CD4-positive, alpha-beta T cell (primary cell): ENCODE data around the gene CARS2. TPM values are rescaled to one million over a fixed set of nuclear protein-coding genes. Genes with fewer than 3 reads are reported as not detected.
A peak's percentile ranks its signal among the peaks of the same experiment; 100 is the strongest.
"Not testable (repeated sequence)": the region's sequence is repeated elsewhere in the genome, so short reads cannot be mapped to it uniquely, and the experiment has no call there.

Experiments
- ATAC-seq: fragments of 200-7000 bp; cut with Tn5 transposase; one replicate; pipeline ENCODE4 v1.10.0; 2022; ENCODE audit warnings: mild to moderate bottlenecking; ENCODE audit not compliant: poor library complexity
- CTCF ChIA-PET: fragments of 350-600 bp; sonication (Branson Sonifier 250); formaldehyde crosslinking; loops from one replicate; lab custom pipeline; 2021; ENCODE audit warnings: antibody characterized with exemption, inconsistent platforms; lab: Charles Lee
- POLR2A ChIA-PET: fragments of 350-600 bp; sonication (Branson Sonifier 250); formaldehyde crosslinking; loops from one replicate; lab custom pipeline; 2021; ENCODE audit warnings: antibody characterized with exemption, inconsistent platforms; lab: Charles Lee
- DNase-seq, 14 experiments: peaks; one replicate each; pipeline ENCODE4 v3.0.0-alpha.2; 2013 to 2020; ENCODE audit warnings: mixed read lengths in 2 of 14
- H3K27ac ChIP-seq, 2 donors: one replicate each; pipeline versions ENCODE4 v1.5.1 to v1.7.0; 2013; ENCODE audit warnings: low read length in 2 of 2, low read depth in 1 of 2, mild to moderate bottlenecking in 1 of 2
- H3K27me3 ChIP-seq, 2 experiments: 1 replicate in 1 of 2; 2 replicates in 1 of 2; pipeline versions ENCODE4 v1.6.1 to v1.7.0; 2013; ENCODE audit warnings: low read length in 2 of 2, control low read depth in 1 of 2, mild to moderate bottlenecking in 1 of 2, moderate library complexity in 1 of 2; ENCODE audit not compliant: insufficient read depth in 2 of 2, control insufficient read depth in 1 of 2
- H3K36me3 ChIP-seq: one replicate; pipeline ENCODE4 v1.6.1; 2013; ENCODE audit warnings: low read length, control low read depth; ENCODE audit not compliant: insufficient read depth
- H3K4me1 ChIP-seq: one replicate; pipeline ENCODE4 v1.6.1; 2013; ENCODE audit warnings: low read length, control low read depth; ENCODE audit not compliant: insufficient read depth
- H3K4me3 ChIP-seq: one replicate; pipeline ENCODE4 v1.5.1; 2013; ENCODE audit warnings: mild to moderate bottlenecking, low read length, moderate library complexity
- H3K9me3 ChIP-seq, 2 experiments: 1 replicate in 1 of 2; 2 replicates in 1 of 2; pipeline versions ENCODE4 v1.6.1 to v1.7.0; 2013; ENCODE audit warnings: low read length in 2 of 2, mild to moderate bottlenecking in 2 of 2, control low read depth in 1 of 2, moderate library complexity in 1 of 2; ENCODE audit not compliant: control insufficient read depth in 1 of 2, insufficient read depth in 1 of 2
- H3K27ac Mint-ChIP-seq: one replicate; pipeline ENCODE4 v1.8.0; 2020; ENCODE audit warnings: mixed read lengths
- H3K27me3 Mint-ChIP-seq: one replicate; pipeline ENCODE4 v1.8.0; 2021; ENCODE audit warnings: mixed read lengths
- H3K36me3 Mint-ChIP-seq: one replicate; pipeline ENCODE4 v1.8.0; 2021; ENCODE audit warnings: low read depth, mixed read lengths
- H3K4me1 Mint-ChIP-seq: one replicate; pipeline ENCODE4 v1.8.0; 2021; ENCODE audit warnings: low read depth, mixed read lengths
- H3K4me3 Mint-ChIP-seq: one replicate; pipeline ENCODE4 v1.8.0; 2020; ENCODE audit warnings: mild to moderate bottlenecking, mixed read lengths
- H3K9me3 Mint-ChIP-seq: one replicate; pipeline ENCODE4 v1.8.0; 2020; ENCODE audit warnings: mixed read lengths
- intact Hi-C, 2 experiments: fragments of 100-400 bp; cut with DNase I in 1 of 2; cut with micrococcal nuclease in 1 of 2; formaldehyde crosslinking; loops; one replicate each; pipeline versions ENCODE4 v1.15.1 to v1.9.0; 2023 to 2025; cut with DNase I, micrococcal nuclease
- total RNA-seq, 174 experiments: library from RNA in 2 of 174; stranded (reverse) in 2 of 174; gene quantifications; one replicate each; pipeline ENCODE4 v1.2.3 and lab custom pipeline; 2021 to 2026
- TF ChIP-seq, protein P1 (sequence below): fragments of 200-600 bp; IDR thresholded peaks from one replicate; pipeline ENCODE4 v1.8.0; 2022; ENCODE audit warnings: antibody characterized with exemption, mild to moderate bottlenecking

CARS2 gene
- total RNA-seq, 2 experiments from 2014 or later, result 50.2 to 56.5 TPM

DNA sequence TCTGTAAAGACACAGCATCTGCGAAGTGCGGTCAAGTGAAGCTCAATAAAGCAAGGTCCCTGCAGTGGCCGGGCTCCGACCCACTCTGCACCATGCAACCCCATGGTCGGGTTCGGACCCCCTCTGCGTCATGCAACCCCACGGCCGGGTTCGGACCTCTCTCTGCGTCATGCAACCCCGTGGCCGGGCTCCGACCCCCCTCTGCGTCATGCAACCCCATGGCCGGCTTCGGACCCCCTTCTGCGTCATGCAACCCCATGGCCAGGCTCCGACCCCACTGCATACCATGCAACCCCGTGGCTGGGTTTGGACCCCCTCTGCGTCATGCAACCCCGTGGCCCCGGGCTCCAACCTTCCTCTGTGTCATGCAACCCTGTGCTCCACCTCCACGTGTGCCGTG, 43.8 kb downstream of the CARS2 start:
- peaks cover 95% of the 10 kb centered on the region for H3K36me3 Mint-ChIP-seq
- no peak overlapping the region for H3K4me3 ChIP-seq
- no peaks in the 10 kb centered on the region for H3K27me3 ChIP-seq
- no peak overlapping the region for H3K27ac Mint-ChIP-seq
- ATAC-seq (no peak), DNase-seq (no peak)
- H3K4me1 Mint-ChIP-seq, result peaks cover 31% of the 10 kb centered on the region
- intact Hi-C loops, result no loop called here
- ChIA-PET CTCF (no interaction called here), POLR2A (no interaction called here)
- peaks cover 61% of the 10 kb centered on the region for H3K36me3 ChIP-seq
- TF ChIP-seq, protein P1, sequence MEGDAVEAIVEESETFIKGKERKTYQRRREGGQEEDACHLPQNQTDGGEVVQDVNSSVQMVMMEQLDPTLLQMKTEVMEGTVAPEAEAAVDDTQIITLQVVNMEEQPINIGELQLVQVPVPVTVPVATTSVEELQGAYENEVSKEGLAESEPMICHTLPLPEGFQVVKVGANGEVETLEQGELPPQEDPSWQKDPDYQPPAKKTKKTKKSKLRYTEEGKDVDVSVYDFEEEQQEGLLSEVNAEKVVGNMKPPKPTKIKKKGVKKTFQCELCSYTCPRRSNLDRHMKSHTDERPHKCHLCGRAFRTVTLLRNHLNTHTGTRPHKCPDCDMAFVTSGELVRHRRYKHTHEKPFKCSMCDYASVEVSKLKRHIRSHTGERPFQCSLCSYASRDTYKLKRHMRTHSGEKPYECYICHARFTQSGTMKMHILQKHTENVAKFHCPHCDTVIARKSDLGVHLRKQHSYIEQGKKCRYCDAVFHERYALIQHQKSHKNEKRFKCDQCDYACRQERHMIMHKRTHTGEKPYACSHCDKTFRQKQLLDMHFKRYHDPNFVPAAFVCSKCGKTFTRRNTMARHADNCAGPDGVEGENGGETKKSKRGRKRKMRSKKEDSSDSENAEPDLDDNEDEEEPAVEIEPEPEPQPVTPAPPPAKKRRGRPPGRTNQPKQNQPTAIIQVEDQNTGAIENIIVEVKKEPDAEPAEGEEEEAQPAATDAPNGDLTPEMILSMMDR, result no peak
- no peaks in the 10 kb centered on the region for H3K27me3 Mint-ChIP-seq
- no peak overlapping the region for H3K4me3 Mint-ChIP-seq
- H3K9me3 Mint-ChIP-seq, result peaks cover 4% of the 10 kb centered on the region
- H3K4me1 ChIP-seq, result peaks cover 11% of the 10 kb centered on the region
- H3K27ac ChIP-seq, result no peak overlapping the region
- H3K9me3 ChIP-seq, result peaks cover 0 to 5% of the 10 kb centered on the region in 2 experiments

DNA sequence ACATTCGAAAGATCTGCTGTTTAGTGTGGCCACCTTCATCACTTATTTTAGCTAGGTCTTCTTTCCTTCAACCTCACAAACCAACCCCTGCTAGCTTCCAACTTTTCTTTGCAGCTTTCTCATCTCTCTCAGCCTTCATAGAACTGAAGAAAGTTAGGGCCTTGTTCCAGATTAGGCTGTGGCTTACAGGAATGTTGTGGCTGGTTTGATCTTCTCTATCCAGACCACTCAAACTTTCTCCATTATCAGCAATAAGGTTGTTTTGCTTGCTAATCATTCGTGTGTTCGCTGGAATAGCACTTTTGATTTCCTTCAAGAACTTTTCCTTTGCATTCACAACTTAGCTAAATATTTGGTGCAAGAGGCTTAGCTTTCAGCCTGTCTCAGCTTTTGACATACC, 44.7 kb downstream of the CARS2 start:
- TF ChIP-seq, protein P1, result no peak
- peaks cover 53% of the 10 kb centered on the region for H3K36me3 ChIP-seq
- peaks cover 89% of the 10 kb centered on the region for H3K36me3 Mint-ChIP-seq
- H3K4me1 Mint-ChIP-seq, result peaks cover 32% of the 10 kb centered on the region
- CTCF ChIA-PET, result no interaction called here
- intact Hi-C loops, result no loop called here
- ATAC-seq, result no peak
- no peaks in the 10 kb centered on the region for H3K27me3 ChIP-seq
- peaks cover 11% of the 10 kb centered on the region for H3K4me1 ChIP-seq
- no peaks in the 10 kb centered on the region for H3K27me3 Mint-ChIP-seq
- no peak overlapping the region for H3K27ac Mint-ChIP-seq
- POLR2A ChIA-PET, result interaction anchor here (1.3 to 1.5 kb wide), 2 partner anchors 45 to 54 kb away, joined by 3 to 6 read pairs; no protein-coding TSS in a partner anchor
- peaks cover 0 to 5% of the 10 kb centered on the region in 2 experiments for H3K9me3 ChIP-seq
- H3K9me3 Mint-ChIP-seq, result peaks cover 4% of the 10 kb centered on the region
- H3K27ac ChIP-seq, result no peak overlapping the region
- H3K4me3 Mint-ChIP-seq, result no peak overlapping the region
- DNase-seq, result no peak
- no peak overlapping the region for H3K4me3 ChIP-seq

DNA sequence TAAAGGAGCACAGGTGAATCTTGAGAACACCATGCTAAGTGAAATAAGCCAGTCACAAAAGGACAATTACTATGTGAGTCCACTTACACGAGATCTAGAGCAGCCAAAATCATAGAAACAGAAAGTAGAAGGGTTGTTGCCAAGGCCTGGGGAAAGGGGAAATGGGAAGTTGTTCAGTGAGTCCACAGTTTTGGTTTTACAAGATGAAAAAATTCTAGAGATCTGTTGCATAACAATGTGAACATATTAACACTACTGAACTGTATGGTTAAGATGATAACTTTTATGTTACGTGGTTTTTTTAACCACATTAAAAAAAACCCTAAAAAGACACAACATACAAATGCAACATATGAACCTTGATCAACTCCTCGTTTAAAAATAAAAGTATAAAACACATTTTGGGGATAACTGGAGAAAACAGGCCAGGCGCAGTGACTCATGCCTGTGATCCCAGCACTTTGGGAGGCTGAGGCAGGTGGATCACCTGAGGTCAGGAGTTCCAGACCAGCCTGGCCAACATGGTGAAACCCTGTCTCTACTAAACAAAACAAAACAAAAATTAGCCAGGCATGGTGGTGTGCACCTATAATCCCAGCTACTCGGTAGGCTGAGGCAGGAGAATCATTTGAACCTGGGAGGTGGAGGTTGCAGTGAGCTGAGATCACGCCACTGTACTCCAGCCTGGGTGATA, 47.6 kb downstream of the CARS2 start:
- H3K36me3 ChIP-seq, result peaks cover 43% of the 10 kb centered on the region
- H3K4me3 ChIP-seq, H3K27ac ChIP-seq, CTCF ChIA-PET, H3K27me3 ChIP-seq, intact Hi-C loops, H3K9me3 ChIP-seq, H3K27me3 Mint-ChIP-seq, H3K9me3 Mint-ChIP-seq: not testable (repeated sequence)
- H3K4me1 ChIP-seq, result peaks cover 11% of the 10 kb centered on the region
- DNase-seq (peak in 3 of 14 experiments; percentile 54 to 58 (median 58)), ATAC-seq (peak; percentile 73)
- POLR2A ChIA-PET, result interaction anchor here (0.7 kb wide), 1 partner anchor 53 kb away, joined by 3 read pairs; no protein-coding TSS in a partner anchor
- Mint-ChIP-seq H3K4me1 (peaks cover 39% of the 10 kb centered on the region), H3K27ac (peak overlapping the region; percentile 22), H3K36me3 (peaks cover 86% of the 10 kb centered on the region), H3K4me3 (peak overlapping the region; percentile 2)
